ENCODE results near the gene CCDC136.

Gene CCDC136

DNA sequence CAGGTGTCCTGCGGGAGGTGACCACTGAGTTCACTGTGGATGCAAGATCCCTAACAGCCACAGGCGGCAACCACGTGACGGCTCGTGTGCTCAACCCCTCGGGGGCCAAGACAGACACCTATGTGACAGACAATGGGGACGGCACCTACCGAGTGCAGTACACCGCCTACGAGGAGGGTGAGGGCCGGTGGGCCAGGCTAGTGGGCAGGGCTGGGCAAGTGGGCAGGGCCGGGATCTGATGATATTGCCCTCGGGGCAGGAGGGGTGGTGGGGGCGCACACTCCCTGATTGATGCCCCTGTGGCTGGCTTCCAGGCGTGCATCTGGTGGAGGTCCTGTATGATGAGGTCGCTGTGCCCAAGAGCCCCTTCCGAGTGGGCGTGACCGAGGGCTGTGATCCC, 54.2 kb downstream of the CCDC136 start:
- Histone ChIP-seq H3K36me3 (ENCODE audit: insufficient read depth, low read length) (peaks cover 34% of the 10 kb centered on the region), H3K9me3 (ENCODE audit: low read depth, low read length) (no peaks in the 10 kb centered on the region), H3K27ac (no peak overlapping the region), H3K9ac (ENCODE audit: insufficient read length) (no peak overlapping the region), H3K4me3 (no peak overlapping the region)
- TF ChIP-seq EZH2 (IDR thresholded peaks at IDR 0.05): no peak
- no peak for TF ChIP-seq POLR2AphosphoS5 (IDR thresholded peaks at IDR 0.05; ENCODE audit: borderline replicate concordance, low read depth, low read length)
- TF ChIP-seq FOXP2 (optimal IDR thresholded peaks at IDR 0.05; ENCODE audit: control extremely low read depth, extremely low read length, insufficient read depth): no peak
- DNase-seq (ENCODE audit: low read depth, low spot score): no peak

DNA sequence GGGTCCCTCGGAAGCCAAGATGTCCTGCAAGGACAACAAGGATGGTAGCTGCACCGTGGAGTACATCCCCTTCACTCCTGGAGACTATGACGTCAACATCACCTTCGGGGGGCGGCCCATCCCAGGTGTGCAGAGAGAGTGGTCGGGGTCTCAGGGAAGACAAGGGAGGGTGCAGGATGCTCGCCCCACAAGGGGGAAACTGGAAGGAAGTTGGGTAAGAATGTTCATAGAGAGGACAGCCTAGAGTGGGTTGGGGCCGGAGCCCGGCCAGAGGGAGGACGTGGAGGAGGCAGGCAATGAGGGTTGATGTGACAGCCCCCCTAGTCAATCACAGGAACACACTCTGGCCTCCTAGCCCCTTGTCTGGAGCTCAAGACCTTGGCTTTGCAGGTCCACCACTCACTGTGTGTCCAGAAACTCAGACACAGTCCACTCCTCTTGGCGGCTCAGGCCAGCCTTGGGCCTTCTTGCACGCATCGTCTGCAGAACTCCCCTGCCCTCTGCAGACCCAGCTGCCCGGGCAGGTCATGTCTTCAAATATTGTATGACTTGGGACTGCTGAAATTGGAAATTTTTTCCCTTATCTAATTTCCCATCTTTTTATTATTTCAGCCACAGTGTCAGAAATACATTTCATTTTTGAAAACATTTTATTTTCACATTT, 55.1 kb downstream of the CCDC136 start:
- no peak for DNase-seq (ENCODE audit: low read depth, low spot score)
- H3K36me3 ChIP-seq (ENCODE audit: insufficient read depth, low read length): peaks cover 32% of the 10 kb centered on the region; the same call in 1 of the 2 replicates

DNA sequence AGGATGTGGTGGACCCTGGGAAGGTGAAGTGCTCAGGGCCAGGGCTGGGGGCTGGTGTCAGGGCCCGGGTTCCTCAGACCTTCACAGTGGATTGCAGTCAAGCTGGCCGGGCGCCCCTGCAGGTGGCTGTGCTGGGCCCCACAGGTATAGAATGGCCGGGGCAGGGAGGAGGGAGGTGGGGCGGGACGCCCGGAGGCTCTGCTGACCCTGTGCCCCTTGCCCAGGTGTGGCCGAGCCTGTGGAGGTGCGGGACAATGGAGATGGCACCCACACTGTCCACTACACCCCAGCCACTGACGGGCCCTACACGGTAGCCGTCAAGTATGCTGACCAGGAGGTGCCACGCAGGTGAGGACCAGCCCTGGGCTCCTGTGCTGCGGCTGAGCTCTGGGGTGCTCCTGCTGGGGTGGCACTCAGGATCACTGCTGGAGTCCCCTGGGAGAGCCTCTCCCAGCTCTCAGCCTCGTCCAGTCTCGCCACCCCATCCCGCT, 56.0 kb downstream of the CCDC136 start:
- no peak for TF ChIP-seq POLR2AphosphoS5 (IDR thresholded peaks at IDR 0.05; ENCODE audit: borderline replicate concordance, low read depth, low read length)
- TF ChIP-seq EZH2 (IDR thresholded peaks at IDR 0.05): no peak
- TF ChIP-seq FOXP2 (optimal IDR thresholded peaks at IDR 0.05; ENCODE audit: control extremely low read depth, extremely low read length, insufficient read depth): no peak
- no peak for DNase-seq (ENCODE audit: low read depth, low spot score)
- Histone ChIP-seq H3K9ac (ENCODE audit: insufficient read length) (no peak overlapping the region), H3K36me3 (ENCODE audit: insufficient read depth, low read length) (peaks cover 34% of the 10 kb centered on the region; the same call in 1 of the 2 replicates), H3K27ac (no peak overlapping the region), H3K9me3 (ENCODE audit: low read depth, low read length) (no peaks in the 10 kb centered on the region), H3K4me3 (no peak overlapping the region)

More for the DNA sequence above, 55.1 kb downstream of the CCDC136 start:
- Histone ChIP-seq H3K4me3 (no peak overlapping the region), H3K27ac (no peak overlapping the region), H3K9ac (ENCODE audit: insufficient read length) (no peak overlapping the region), H3K9me3 (ENCODE audit: low read depth, low read length) (no peaks in the 10 kb centered on the region)
- TF ChIP-seq EZH2 (IDR thresholded peaks at IDR 0.05) (no peak), POLR2AphosphoS5 (IDR thresholded peaks at IDR 0.05; ENCODE audit: borderline replicate concordance, low read depth, low read length) (no peak), FOXP2 (optimal IDR thresholded peaks at IDR 0.05; ENCODE audit: control extremely low read depth, extremely low read length, insufficient read depth) (no peak)

DNA sequence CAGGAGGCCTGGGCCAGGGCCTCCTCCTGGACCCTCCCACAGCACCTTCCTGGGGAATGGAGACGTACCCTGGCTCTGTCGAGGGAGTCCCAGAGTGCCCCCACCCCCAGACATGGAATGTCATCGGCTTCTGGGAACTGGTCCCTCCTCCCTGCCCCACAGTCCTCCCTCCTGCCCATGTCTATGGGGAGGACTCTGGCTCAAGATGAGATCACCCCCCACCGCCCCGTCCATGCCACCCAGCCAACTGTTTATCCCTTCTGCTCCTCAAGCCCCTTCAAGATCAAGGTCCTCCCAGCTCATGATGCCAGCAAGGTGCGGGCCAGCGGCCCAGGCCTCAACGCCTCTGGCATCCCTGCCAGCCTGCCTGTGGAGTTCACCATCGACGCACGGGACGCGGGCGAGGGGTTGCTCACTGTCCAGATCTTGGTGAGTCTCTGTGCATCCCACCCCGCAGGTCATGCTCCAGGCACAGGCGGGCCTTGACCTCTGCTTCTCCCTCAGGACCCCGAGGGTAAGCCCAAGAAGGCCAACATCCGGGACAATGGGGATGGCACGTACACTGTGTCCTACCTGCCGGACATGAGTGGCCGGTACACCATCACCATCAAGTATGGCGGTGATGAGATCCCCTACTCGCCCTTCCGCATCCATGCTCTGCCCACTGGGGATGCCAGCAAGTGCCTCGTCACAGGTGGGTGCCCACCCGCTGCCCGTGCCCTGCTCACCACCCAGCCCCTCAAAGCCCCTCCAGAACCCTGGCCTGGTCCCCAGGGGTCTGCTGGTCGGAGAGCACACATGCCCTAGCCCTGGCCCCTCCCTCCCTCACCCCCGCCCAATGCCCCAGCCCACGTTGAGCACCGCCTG, 56.8 kb downstream of the CCDC136 start:
- no peak overlapping the region for H3K9ac ChIP-seq (ENCODE audit: insufficient read length)
- H3K36me3 ChIP-seq (ENCODE audit: insufficient read depth, low read length): peaks cover 27% of the 10 kb centered on the region; the same call in 1 of the 2 replicates
- TF ChIP-seq POLR2AphosphoS5 (IDR thresholded peaks at IDR 0.05; ENCODE audit: borderline replicate concordance, low read depth, low read length) (no peak), FOXP2 (optimal IDR thresholded peaks at IDR 0.05; ENCODE audit: control extremely low read depth, extremely low read length, insufficient read depth) (no peak)
- no peak for DNase-seq (ENCODE audit: low read depth, low spot score)
- no peak overlapping the region for H3K4me3 ChIP-seq
- H3K27ac ChIP-seq: no peak overlapping the region
- no peaks in the 10 kb centered on the region for H3K9me3 ChIP-seq (ENCODE audit: low read depth, low read length)

DNA sequence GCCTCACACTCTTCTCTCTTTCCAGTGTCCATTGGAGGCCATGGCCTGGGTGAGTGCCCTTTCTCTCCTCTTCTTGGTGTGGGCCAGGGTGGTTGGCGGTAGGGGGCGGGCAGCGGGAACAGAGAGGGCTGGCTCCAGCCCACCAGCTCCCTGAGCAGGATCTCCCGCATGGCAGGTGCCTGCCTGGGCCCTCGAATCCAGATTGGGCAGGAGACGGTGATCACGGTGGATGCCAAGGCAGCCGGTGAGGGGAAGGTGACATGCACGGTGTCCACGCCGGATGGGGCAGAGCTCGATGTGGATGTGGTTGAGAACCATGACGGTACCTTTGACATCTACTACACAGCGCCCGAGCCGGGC, 57.4 kb downstream of the CCDC136 start:
- no peak for DNase-seq (ENCODE audit: low read depth, low spot score)
- Histone ChIP-seq H3K36me3 (ENCODE audit: insufficient read depth, low read length) (peaks cover 23% of the 10 kb centered on the region; the same call in 1 of the 2 replicates), H3K9ac (ENCODE audit: insufficient read length) (no peak overlapping the region), H3K9me3 (ENCODE audit: low read depth, low read length) (no peaks in the 10 kb centered on the region), H3K4me3 (no peak overlapping the region), H3K27ac (no peak overlapping the region)
- TF ChIP-seq EZH2 (IDR thresholded peaks at IDR 0.05) (no peak), POLR2AphosphoS5 (IDR thresholded peaks at IDR 0.05; ENCODE audit: borderline replicate concordance, low read depth, low read length) (no peak), FOXP2 (optimal IDR thresholded peaks at IDR 0.05; ENCODE audit: control extremely low read depth, extremely low read length, insufficient read depth) (no peak)

DNA sequence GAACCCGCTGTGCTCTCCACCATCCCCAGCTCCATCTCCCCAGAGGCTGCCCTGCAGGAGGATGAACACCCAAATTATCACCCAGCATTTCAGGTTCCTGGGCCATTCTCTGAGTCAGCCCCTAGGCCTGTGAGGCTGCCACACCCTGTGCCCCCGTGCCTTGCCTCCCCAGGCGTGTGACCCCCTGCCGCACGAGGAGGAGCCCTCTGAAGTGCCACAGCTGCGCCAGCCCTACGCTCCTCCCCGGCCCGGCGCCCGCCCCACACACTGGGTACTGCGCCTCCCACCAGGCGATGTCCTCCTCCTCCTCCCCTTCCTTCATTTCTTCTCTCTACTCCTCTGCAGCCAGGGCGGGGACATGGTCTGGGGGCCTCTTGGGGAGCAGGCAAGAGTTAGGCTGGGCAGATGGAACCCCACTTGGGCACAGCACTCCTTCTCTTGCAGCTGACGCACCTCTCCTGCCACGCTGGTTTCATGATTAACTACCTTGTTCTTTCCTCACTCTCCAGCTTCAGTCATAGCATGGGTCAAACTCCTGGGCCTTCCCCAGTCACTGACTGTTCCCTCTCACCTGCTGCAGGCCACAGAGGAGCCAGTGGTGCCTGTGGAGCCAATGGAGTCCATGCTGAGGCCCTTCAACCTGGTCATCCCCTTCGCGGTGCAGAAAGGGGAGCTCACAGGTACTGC, 58.2 kb downstream of the CCDC136 start:
- H3K36me3 ChIP-seq (ENCODE audit: insufficient read depth, low read length): peaks cover 16% of the 10 kb centered on the region; the same call in 1 of the 2 replicates

DNA sequence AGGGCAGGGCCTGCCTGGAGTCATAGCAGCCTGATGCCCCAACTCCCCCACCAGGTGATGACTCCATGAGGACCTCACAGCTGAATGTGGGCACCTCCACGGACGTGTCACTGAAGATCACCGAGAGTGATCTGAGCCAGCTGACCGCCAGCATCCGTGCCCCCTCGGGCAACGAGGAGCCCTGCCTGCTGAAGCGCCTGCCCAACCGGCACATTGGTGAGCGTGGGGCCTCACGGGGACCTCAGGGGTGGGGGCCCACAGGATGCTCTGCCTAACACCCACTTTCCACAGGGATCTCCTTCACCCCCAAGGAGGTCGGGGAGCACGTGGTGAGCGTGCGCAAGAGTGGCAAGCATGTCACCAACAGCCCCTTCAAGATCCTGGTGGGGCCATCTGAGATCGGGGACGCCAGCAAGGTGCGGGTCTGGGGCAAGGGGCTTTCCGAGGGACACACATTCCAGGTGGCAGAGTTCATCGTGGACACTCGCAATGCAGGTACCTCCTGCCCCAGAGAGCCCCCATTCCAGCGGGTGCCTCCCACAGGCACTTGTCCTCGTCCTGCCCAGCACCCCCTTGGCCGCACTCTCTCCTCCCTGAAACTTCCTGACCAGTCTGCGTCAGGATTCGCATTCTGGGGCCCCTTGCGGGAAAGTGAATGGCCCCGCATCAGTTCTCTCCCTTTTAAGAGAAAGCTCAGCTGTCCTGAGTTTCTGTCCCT, 60.9 kb downstream of the CCDC136 start:
- Histone ChIP-seq H3K36me3 (ENCODE audit: insufficient read depth, low read length) (peaks cover 20% of the 10 kb centered on the region; the same call in 1 of the 2 replicates), H3K9ac (ENCODE audit: insufficient read length) (no peak overlapping the region), H3K4me3 (no peak overlapping the region), H3K9me3 (ENCODE audit: low read depth, low read length) (no peaks in the 10 kb centered on the region), H3K27ac (no peak overlapping the region)
- DNase-seq (ENCODE audit: low read depth, low spot score): no peak
- TF ChIP-seq EZH2 (IDR thresholded peaks at IDR 0.05) (no peak), POLR2AphosphoS5 (IDR thresholded peaks at IDR 0.05; ENCODE audit: borderline replicate concordance, low read depth, low read length) (no peak), FOXP2 (optimal IDR thresholded peaks at IDR 0.05; ENCODE audit: control extremely low read depth, extremely low read length, insufficient read depth) (no peak)

More for the DNA sequence above, 58.2 kb downstream of the CCDC136 start:
- Histone ChIP-seq H3K27ac (no peak overlapping the region), H3K9me3 (ENCODE audit: low read depth, low read length) (no peaks in the 10 kb centered on the region), H3K9ac (ENCODE audit: insufficient read length) (no peak overlapping the region), H3K4me3 (no peak overlapping the region)
- no peak for TF ChIP-seq EZH2 (IDR thresholded peaks at IDR 0.05)
- no peak for DNase-seq (ENCODE audit: low read depth, low spot score)

Data from SK-N-MC (cell line).